Lung (tissue), 12 donors: ENCODE results near the gene LRP5. TPM values are rescaled to one million over a fixed set of nuclear protein-coding genes. Genes with fewer than 3 reads are reported as not detected.

Source experiments
- ATAC-seq: fragments of 200-7000 bp; cut with Tn5 transposase; one replicate; pipeline ENCODE4 v1.9.1; 2020; ENCODE audit warnings: moderate number of reproducible peaks; ENCODE audit not compliant: insufficient read depth, low FRiP score
- DNase-seq, 3 donors: peaks; one replicate each; pipeline ENCODE4 v3.0.0-alpha.2; 2013 to 2017
- H3K27ac ChIP-seq, 2 donors: one replicate each; pipeline ENCODE4 v1.5.1; 2013; ENCODE audit warnings: mild to moderate bottlenecking in 2 of 2, moderate library complexity in 2 of 2, control low read depth in 1 of 2, inconsistent platforms in 1 of 2, low read depth in 1 of 2, low read length in 1 of 2
- H3K27me3 ChIP-seq, 3 donors: one replicate each; pipeline ENCODE4 v1.5.1; 2013; ENCODE audit warnings: low read length in 2 of 3; ENCODE audit not compliant: control insufficient read depth in 3 of 3, insufficient read depth in 3 of 3
- H3K36me3 ChIP-seq, 4 donors: one replicate each; pipeline ENCODE4 v1.5.1; 2013; ENCODE audit warnings: low read length in 4 of 4, mild to moderate bottlenecking in 1 of 4, moderate library complexity in 1 of 4; ENCODE audit not compliant: control insufficient read depth in 4 of 4, insufficient read depth in 4 of 4
- H3K4me1 ChIP-seq, 5 donors: one replicate each; pipeline ENCODE4 v1.5.1; 2013; ENCODE audit warnings: low read length in 5 of 5, mild to moderate bottlenecking in 2 of 5, moderate library complexity in 1 of 5; ENCODE audit not compliant: control insufficient read depth in 5 of 5, insufficient read depth in 5 of 5
- H3K4me3 ChIP-seq: one replicate; pipeline ENCODE4 v1.5.1; 2013; ENCODE audit warnings: mild to moderate bottlenecking, control low read depth, moderate library complexity
- H3K9ac ChIP-seq, 2 donors: one replicate each; pipeline ENCODE4 v1.5.1; 2013; ENCODE audit warnings: low read length in 2 of 2, control low read depth in 1 of 2; ENCODE audit not compliant: insufficient read depth in 1 of 2
- H3K9me3 ChIP-seq, 4 donors: one replicate each; pipeline ENCODE4 v1.5.1; 2013; ENCODE audit warnings: low read length in 3 of 4, mild to moderate bottlenecking in 1 of 4, moderate library complexity in 1 of 4; ENCODE audit not compliant: control insufficient read depth in 4 of 4, insufficient read depth in 3 of 4
- WGBS, 2 donors: extraction: QIAGEN DNeasy Blood & Tissue Kit; methylation state at CpG; one replicate each; pipeline ENCODE4 v1.1.7; 2013; 5-methylcytosine and 5-hydroxymethylcytosine counted together
- polyA plus RNA-seq, 2 donors: library from polyadenylated mRNA; stranded (reverse); fragments of 200-250 nt; gene quantifications; one replicate each; pipeline ENCODE4 v1.2.1, GENCODE V29; 2013
- total RNA-seq, 2 donors: library from RNA; depleted of rRNA in 1 of 2; stranded (reverse); fragments of >200 nt in 1 of 2; gene quantifications; one replicate each; pipeline ENCODE4 v1.2.1, GENCODE V29; 2014 to 2021
- TF ChIP-seq, protein P1 (sequence below): IDR thresholded peaks from 2 replicates; pipeline ENCODE4 v1.5.1; 2012; ENCODE audit warnings: mild to moderate bottlenecking; ENCODE audit errors: control extremely low read depth, extremely low read depth
- donor health status: control.
- donor health status: control.
- donor health status: Bipolar disorder and iron deficiency.
- donor health status: healthy.
- donor health status: DM: yes; HTN: yes; CAD: no.

The LRP5 gene
- total and polyA plus RNA-seq, 4 donors, result 33.7 to 76.4 (median 63.2) TPM

DNA sequence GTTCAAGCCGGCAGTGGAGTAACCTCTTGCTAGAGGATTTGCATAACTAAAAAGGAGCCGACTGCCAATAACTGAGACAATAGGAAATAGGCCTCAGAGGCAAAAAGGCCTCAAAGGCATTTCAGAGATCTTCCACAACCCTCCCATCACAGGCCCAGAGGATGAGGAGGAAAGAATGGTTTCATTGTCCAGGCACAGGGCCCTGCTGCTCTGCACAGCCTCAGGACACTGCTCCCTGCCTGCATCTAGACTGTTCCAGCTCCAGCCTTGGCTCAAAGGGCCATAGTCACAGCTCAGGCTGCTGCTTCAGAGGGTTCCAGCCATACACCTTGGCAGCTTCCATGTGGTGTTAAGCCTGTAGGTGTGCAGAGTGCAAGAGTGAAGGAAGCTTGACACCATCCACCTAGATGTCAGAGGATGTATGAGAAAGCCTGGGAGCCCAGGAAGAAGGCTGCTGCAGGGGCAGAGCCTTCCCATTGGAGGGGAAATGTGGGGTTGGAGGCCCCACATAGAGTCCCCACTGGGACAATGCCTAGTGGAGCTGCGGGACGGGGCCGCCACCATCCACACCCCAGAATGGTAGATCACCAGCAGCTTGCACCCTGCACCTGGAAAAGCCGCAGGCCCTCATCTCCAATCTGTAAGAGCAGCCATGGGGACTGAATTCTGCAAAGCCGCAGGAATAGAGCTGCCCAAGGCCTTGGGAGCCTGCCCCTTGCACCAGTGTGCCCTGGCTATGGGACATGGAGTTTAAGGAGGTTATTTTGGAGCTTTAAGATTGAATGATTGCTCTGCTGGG lies 8.2 kb upstream of the LRP5 start:
- H3K4me1 ChIP-seq, result no peaks in the 10 kb centered on the region
- WGBS, 2 donors, result 94% methylated on average over 7 of the region's 7 CpGs
- H3K9ac ChIP-seq, result no peak overlapping the region
- ATAC-seq, result no peak
- H3K9me3 ChIP-seq, result no peaks in the 10 kb centered on the region
- no peaks in the 10 kb centered on the region for H3K36me3 ChIP-seq
- DNase-seq, result no peak
- no peaks in the 10 kb centered on the region for H3K27me3 ChIP-seq
- H3K4me3 ChIP-seq, result no peak overlapping the region
- no peak overlapping the region for H3K27ac ChIP-seq
- TF ChIP-seq, protein P1, sequence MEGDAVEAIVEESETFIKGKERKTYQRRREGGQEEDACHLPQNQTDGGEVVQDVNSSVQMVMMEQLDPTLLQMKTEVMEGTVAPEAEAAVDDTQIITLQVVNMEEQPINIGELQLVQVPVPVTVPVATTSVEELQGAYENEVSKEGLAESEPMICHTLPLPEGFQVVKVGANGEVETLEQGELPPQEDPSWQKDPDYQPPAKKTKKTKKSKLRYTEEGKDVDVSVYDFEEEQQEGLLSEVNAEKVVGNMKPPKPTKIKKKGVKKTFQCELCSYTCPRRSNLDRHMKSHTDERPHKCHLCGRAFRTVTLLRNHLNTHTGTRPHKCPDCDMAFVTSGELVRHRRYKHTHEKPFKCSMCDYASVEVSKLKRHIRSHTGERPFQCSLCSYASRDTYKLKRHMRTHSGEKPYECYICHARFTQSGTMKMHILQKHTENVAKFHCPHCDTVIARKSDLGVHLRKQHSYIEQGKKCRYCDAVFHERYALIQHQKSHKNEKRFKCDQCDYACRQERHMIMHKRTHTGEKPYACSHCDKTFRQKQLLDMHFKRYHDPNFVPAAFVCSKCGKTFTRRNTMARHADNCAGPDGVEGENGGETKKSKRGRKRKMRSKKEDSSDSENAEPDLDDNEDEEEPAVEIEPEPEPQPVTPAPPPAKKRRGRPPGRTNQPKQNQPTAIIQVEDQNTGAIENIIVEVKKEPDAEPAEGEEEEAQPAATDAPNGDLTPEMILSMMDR, result no peak

- Histone ChIP-seq H3K4me3 (no peak overlapping the region), H3K9ac (no peak overlapping the region), H3K4me1 (no peaks in the 10 kb centered on the region), H3K36me3 (no peaks in the 10 kb centered on the region), H3K27me3 (no peaks in the 10 kb centered on the region), H3K27ac (no peak overlapping the region), H3K9me3 (no peaks in the 10 kb centered on the region)
- DNase-seq (no peak), ATAC-seq (no peak)
- TF ChIP-seq, protein P1, result no peak
- WGBS, 2 donors, result 94 to 95% methylated on average over 3 of the region's 3 CpGs
Measured at GRCh38 chr11:68306636-68307035, 5.8 kb upstream of the LRP5 start.

DNA sequence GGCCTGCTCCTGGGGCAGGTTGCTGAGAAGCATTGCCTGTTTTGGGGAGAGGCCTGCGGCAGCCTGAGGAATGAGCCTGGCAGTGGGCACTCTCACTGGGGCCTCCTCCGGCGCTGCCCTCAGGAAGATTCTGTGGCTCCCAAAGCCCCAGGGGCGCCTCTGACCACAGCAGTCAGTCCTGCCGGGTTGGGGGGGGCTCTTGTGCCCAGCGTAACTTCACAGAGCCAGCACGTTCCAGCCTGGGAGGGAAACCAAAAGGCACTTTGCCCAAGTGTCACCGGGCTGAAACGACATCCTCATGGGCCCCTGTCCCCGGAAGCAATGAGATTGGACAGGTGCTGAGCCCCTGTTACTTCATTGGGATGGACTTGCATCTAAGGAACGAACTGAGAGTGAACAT lies 4.3 kb upstream of the LRP5 start:
- Histone ChIP-seq H3K27ac (no peak overlapping the region), H3K36me3 (no peaks in the 10 kb centered on the region), H3K27me3 (no peaks in the 10 kb centered on the region), H3K9ac (no peak overlapping the region), H3K4me1 (peaks cover 0 to 3% (median 0%) of the 10 kb centered on the region in 5 donors), H3K4me3 (no peak overlapping the region), H3K9me3 (no peaks in the 10 kb centered on the region)
- TF ChIP-seq, protein P1, result no peak
- 72 to 80% methylated on average over 11 of the region's 11 CpGs for WGBS, 2 donors
- DNase-seq (no peak), ATAC-seq (no peak)
